Body of pancreas (tissue), 4 donors: ENCODE measurements around the gene ZSWIM7. TPM values are rescaled to one million over a fixed set of nuclear protein-coding genes. Genes with fewer than 3 reads are reported as not detected.
A peak's percentile ranks its signal among the peaks of the same experiment; 100 is the strongest.

Source experiments
- ATAC-seq: fragments of 150-250 bp; one replicate; pipeline ENCODE4 v1.9.1; 2016
- DNase-seq, 4 donors: peaks; one replicate each; pipeline ENCODE4 v3.0.0-alpha.2; 2019
- H3K27ac ChIP-seq, 4 donors: fragments of 200-600 bp; sonication (generic); 1 replicate in 3 of 4; 2 replicates in 1 of 4; pipeline versions ENCODE4 v1.5.1 to v1.6.1; 2016 to 2019; ENCODE audit warnings: mild to moderate bottlenecking in 1 of 4, mixed read lengths in 1 of 4, moderate library complexity in 1 of 4
- H3K27me3 ChIP-seq, 2 donors: fragments of 200-600 bp; sonication (generic); one replicate each; pipeline ENCODE4 v1.6.0; 2016; ENCODE audit warnings: mild to moderate bottlenecking in 1 of 2
- H3K36me3 ChIP-seq, 2 donors: fragments of 200-600 bp; sonication (generic); replicated peaks in 1 of 2; 2 replicates each; pipeline ENCODE4 v1.5.1; 2016; ENCODE audit warnings: low read depth in 2 of 2; ENCODE audit not compliant: insufficient read depth in 1 of 2
- H3K4me1 ChIP-seq: fragments of 200-600 bp; sonication (generic); one replicate; pipeline ENCODE4 v1.6.0; 2016
- H3K4me3 ChIP-seq, 2 donors: fragments of 200-600 bp; sonication (generic); 1 replicate in 1 of 2; 2 replicates in 1 of 2; pipeline ENCODE4 v1.5.1; 2016 to 2019
- H3K9me3 ChIP-seq, 3 donors: fragments of 200-600 bp; sonication (generic); 1 replicate in 2 of 3; 2 replicates in 1 of 3; pipeline ENCODE4 v1.5.1; 2016
- CTCF ChIP-seq, 7 experiments: fragments of 450-650 bp in 4 of 7; fragments of 200-600 bp in 3 of 7; sonication (generic) in 3 of 7; IDR thresholded peaks; one replicate each; pipeline ENCODE4 v1.5.1; 2016 to 2019; ENCODE audit warnings: antibody characterized with exemption in 7 of 7
- POLR2A ChIP-seq, 3 donors: fragments of 450-650 bp; IDR thresholded peaks; one replicate each; pipeline ENCODE4 v1.6.1; 2016; ENCODE audit warnings: antibody characterized with exemption in 3 of 3, mild to moderate bottlenecking in 2 of 3
- WGBS, 2 donors: methylation state at CpG; one replicate each; pipeline ENCODE4 v1.1.5; 2017; 5-methylcytosine and 5-hydroxymethylcytosine counted together
- intact Hi-C: fragments of 100-400 bp; cut with DNase I; formaldehyde crosslinking; loops from one replicate; pipeline ENCODE4 v1.15.1; 2023
- total RNA-seq, 2 donors: library from RNA; depleted of rRNA; stranded (reverse); fragments of >200 nt; gene quantifications; one replicate each; pipeline ENCODE4 v1.1.0, GENCODE V29; 2016

Gene ZSWIM7
- total RNA-seq, 2 donors from 2014 or later, result 18.2 to 18.8 TPM

GRCh38 chr17:16003841-16004240 is 4.3 kb upstream of the ZSWIM7 start:
- H3K27ac ChIP-seq, result no peak overlapping the region

GRCh38 chr17:16002708-16003260 is 3.3 kb upstream of the ZSWIM7 start:
- H3K4me3 ChIP-seq, result no peak overlapping the region
- peaks cover 17% of the 10 kb centered on the region for H3K4me1 ChIP-seq
- 90 to 91% methylated on average over 2 of the region's 2 CpGs for WGBS, 2 donors
- no peaks in the 10 kb centered on the region for H3K27me3 ChIP-seq
- intact Hi-C loops, result no loop called here
- no peak for ATAC-seq
- no peak for TF ChIP-seq POLR2A (IDR thresholded peaks at IDR 0.05)
- no peak for TF ChIP-seq CTCF (IDR thresholded peaks at IDR 0.05)
- no peak for DNase-seq
- H3K27ac ChIP-seq, result no peak overlapping the region
- no peaks in the 10 kb centered on the region for H3K9me3 ChIP-seq
- peaks cover 0 to 19% of the 10 kb centered on the region in 2 donors for H3K36me3 ChIP-seq

More at GRCh38 chr17:16003841-16004240, 4.3 kb upstream of the ZSWIM7 start:
- TF ChIP-seq CTCF (IDR thresholded peaks at IDR 0.05), result no peak
- TF ChIP-seq POLR2A (IDR thresholded peaks at IDR 0.05), result no peak
- no peak for DNase-seq
- peaks cover 12% of the 10 kb centered on the region for H3K4me1 ChIP-seq
- H3K4me3 ChIP-seq, result no peak overlapping the region
- no peaks in the 10 kb centered on the region for H3K27me3 ChIP-seq
- no peak for ATAC-seq
- intact Hi-C loops, result no loop called here
- H3K36me3 ChIP-seq, result peaks cover 0 to 27% of the 10 kb centered on the region in 2 donors
- no peaks in the 10 kb centered on the region for H3K9me3 ChIP-seq
- 71 to 80% methylated on average over 1 of the region's 1 CpG for whole genome bisulfite sequencing, 2 donors

- Histone ChIP-seq H3K36me3 (peaks cover 0 to 18% of the 10 kb centered on the region in 2 donors), H3K4me1 (peaks cover 17% of the 10 kb centered on the region), H3K4me3 (no peak overlapping the region), H3K27me3 (no peaks in the 10 kb centered on the region), H3K9me3 (no peaks in the 10 kb centered on the region), H3K27ac (peak overlapping the region in 1 of 4 donors; percentile 91)
- TF ChIP-seq POLR2A (IDR thresholded peaks at IDR 0.05) (no peak), CTCF (IDR thresholded peaks at IDR 0.05) (no peak)
- no peak for ATAC-seq
- no peak for DNase-seq
- intact Hi-C loops, result no loop called here
Observed at GRCh38 chr17:16001226-16001897, 1.9 kb upstream of the ZSWIM7 start.

GRCh38 chr17:15999974-16000827 is 697 bp upstream of the ZSWIM7 start:
- 1% methylated on average over 30 to 50 of the region's 64 CpGs for WGBS, 2 donors
- Histone ChIP-seq H3K27ac (peak overlapping the region; percentile 90 to 97 (median 92)), H3K36me3 (peaks cover 0 to 14% of the 10 kb centered on the region in 2 donors), H3K4me1 (peaks cover 17% of the 10 kb centered on the region), H3K27me3 (no peaks in the 10 kb centered on the region), H3K9me3 (no peaks in the 10 kb centered on the region), H3K4me3 (peak overlapping the region; percentile 36 to 44)
- peak in 3 of 4 donors; percentile 58 to 70 (median 63) for DNase-seq
- peak; percentile 55 for ATAC-seq
- intact Hi-C loops, result no loop called here
- TF ChIP-seq CTCF (IDR thresholded peaks at IDR 0.05) (no peak), POLR2A (IDR thresholded peaks at IDR 0.05) (no peak)
